ENCODE data around the gene XRCC3.

The XRCC3 gene

DNA sequence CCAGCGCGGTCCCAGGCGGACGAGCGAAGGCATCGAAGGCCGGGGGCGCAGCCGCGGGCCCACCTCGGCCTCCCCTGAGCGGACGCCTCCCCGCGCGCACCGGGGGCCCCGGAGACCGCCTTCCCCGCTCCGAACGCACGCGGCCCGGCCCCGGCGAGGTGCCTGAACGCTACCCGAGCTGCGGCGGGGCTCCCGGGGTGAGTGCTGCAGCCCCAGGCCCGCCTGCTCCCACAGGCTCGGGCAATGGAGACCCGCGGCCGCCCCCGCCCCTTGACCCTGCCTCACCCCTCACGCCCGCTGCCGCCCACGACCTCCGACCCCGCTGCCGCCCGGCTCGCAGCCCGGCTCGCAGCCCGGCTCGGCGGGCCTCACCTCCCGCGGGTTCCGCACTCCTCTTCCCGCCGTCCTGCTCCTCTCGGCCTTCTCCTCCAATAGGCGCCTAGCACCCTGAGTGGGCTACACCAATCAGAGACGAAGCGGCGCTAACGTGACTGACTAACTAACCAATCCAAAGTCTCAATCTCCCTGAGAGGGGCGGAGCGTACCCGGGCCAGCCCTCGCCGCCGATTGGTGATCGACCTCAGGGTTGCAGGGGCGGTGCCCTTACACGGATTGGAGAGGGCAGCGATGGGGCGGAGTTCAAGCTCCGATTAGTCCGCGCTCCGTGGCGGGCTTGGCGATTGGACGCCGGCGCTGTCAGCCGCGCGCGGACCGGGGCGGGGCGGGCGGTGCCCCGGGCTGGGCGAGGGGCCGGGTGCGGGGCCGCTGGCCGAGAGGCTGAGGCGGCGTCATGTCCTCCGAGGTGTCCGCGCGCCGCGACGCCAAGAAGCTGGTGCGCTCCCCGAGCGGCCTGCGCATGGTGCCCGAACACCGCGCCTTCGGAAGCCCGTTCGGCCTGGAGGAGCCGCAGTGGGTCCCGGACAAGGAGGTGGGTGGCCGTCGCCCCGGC, at the start of gene XRCC3, which contains the start of gene ZFYVE21:
Gene XRCC3 (minus strand): TSS at position 400 of the 949 bp plus-strand sequence. CDS start 4,364 bp downstream, outside the sequence.
Gene ZFYVE21 (plus strand): TSS at position 759 of the 949 bp plus-strand sequence. CDS start 32 bp downstream, at position 791.
- DNase-seq = peak; percentile 100

DNA sequence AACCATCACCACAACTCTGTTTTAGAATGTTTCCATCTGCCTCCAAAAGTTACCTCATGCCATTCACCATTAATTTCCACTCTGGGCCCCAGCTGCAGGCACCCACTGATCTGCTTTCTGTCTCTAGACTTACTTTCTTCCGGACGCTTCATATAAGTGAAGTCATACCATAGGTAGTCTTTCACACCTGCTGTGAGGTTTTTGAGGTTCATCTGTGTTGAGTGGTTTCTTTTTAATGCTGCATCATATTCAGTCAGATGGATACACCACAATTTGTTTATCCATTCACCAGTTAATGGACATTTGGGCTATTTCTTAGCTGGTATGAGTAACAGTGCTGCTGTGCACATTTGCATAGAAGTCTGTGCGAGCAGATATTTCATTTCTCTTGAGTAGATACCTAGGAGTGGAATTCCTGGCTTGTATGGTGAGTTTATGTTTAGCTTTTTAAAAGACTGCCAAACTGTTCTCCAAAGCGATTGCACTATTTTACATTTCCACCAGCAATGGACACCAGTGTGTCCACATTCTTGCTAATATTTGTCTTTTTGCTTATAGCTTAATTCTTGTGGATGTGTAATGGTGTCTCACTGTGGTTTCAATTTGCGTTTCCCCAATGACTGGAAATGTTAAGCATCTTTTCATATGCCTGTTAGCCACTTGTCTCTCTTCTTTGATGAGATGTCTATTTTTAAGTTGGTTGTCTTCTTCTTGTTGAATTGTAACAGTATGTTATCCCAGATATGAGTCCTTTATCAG, 48.7 kb upstream of the XRCC3 start:
- DNase-seq = no peak

DNA sequence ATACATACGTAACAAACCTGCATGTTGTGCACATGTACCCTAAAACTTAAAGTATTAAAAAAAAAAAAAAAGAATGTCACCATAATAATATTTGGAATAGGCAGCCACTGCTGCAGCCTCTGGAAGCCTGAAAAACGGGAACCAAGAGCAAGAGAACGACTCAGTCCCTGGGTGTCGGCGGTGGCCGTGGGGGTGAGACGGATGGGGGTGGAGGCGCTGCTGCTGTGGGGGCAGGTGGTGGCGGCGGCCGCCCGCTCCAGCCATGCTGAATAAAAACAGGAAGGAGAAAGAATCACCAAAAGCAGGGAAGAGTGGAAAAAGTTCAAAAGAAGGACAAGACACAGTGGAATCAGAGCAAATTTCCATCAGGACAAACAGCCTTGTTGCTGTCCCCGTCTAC, 47.3 kb upstream of the XRCC3 start:
- DNase-seq = no peak

DNA sequence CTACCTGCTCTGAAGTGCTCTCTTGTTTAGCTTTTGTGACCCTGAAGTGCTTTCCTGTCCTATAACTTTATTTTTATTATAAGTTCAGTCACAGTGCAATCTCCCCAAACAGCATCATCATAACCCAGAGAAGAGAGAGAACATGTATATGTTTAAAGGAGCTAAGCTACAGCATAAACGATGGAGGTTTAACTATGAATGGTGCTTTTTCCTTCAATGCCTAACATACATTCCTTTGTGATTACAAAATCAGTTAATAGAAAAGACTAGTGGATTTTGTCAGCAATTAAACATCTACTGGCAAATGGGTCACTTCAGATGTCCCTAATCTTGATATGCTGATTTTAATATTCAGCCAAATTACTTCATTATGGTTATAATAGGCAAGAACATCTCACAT, 46.8 kb upstream of the XRCC3 start:
- DNase-seq = no peak

DNA sequence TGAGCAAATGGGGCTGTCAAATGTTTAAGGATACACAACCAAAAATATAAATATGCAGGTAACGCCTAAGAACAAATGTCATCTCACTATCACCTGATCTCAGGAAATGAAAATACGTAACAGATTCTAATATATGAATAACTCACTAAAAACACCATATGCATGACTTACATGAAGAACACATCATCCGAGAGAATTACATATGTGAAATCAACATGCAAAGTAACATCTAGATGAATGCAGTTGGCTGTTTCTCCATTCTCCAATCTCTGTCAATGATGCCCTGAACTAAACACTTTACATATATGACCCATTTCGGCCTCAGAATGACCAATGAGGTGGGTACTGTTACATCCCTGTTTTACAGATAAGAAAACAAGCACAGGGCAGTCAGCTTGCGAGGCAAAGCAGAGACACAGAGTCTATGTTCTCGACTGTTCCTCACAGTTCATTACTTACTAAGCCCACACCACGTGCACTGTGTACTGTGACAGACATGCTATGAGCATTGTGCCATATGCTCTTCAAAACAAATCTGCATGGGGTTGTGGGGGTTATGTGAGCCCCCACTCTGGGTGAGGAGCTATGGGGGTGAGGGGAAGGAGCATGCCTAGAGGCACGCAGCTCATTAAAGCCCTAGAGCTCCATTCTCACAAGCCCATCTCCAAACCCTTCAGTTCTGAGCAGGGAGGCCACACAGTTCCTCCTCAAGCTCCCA, 43.0 kb upstream of the XRCC3 start:
- DNase-seq = no peak

DNA sequence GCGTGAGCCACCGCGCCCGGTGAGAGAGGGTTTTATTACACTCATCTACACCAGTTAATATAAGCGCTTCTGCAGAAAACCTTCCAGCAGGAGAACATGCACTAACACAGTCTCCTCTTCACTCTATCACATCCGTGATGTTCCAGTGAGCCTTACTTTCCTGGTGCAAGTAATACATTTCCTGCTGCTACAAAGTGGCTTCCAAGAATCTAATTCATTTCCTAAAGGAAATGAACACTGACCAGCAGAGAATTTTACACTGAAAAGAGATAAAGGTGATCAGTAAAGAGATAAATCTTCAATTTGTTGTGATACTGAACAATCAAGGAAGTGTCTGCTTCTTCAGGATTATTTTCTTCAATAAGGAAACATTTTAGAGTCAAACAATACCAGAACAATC, 39.8 kb upstream of the XRCC3 start:
- no peak for DNase-seq

- DNase-seq = no peak
These were observed 38.5 kb upstream of the XRCC3 start for GRCh38 chr14:103753774-103754173.

- no peak for DNase-seq
These were observed 34.6 kb upstream of the XRCC3 start for GRCh38 chr14:103749860-103750259.

DNA sequence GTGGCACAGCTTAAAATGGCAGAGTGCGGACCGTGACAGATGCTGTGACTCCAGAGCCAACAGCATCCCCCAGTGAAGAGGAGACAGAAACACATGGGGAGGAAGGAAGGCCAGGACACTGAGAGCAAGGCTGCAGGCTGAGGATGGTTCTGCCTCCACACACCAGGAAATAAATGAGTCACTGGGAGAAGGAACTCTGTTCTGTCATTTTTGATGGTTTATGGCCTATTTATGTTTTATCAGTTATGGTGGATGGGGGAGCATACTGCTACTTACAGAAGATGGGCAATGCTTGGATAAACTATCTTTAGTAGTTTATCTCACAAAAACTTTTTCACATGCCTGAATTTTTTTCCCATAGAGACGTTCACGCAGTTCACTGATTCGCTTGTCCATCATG, 34.2 kb upstream of the XRCC3 start:
- no peak for DNase-seq

DNA sequence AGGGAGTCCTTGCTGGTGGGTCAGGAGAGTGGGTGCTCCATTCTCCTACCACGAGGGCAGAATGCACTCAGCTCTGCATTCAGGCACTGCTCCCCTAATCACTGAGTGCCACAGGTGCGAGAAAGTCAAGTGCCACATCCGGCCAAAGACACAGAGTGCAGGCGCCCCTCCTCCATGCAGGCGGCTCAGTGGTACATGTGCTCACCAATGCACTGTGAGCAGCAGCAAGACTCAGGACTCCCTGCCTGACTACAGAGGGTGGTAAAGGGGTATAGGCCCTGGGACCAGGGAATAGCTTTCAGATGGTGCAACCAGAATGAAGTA, 33.2 kb upstream of the XRCC3 start:
- no peak for DNase-seq

DNA sequence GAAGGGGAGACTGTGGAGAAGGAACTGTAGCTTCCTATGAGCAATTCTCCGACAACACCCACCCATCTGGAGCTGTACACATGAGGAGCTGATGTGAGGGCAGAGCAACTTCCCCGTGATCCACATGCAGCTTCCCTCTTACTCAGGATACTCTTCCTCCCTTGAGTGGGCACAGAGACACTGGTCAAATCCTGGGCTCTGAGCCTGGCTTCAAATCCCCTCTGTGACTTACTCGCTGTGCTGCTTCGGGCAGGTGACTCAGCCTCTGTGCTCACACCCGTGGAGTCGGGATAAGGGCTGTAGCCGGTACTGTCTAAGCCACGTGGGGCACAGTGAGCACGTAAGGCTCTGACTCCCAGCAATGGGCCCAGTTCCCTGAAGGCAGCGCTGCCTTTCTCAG, 31.4 kb upstream of the XRCC3 start:
- no peak for DNase-seq

DNA sequence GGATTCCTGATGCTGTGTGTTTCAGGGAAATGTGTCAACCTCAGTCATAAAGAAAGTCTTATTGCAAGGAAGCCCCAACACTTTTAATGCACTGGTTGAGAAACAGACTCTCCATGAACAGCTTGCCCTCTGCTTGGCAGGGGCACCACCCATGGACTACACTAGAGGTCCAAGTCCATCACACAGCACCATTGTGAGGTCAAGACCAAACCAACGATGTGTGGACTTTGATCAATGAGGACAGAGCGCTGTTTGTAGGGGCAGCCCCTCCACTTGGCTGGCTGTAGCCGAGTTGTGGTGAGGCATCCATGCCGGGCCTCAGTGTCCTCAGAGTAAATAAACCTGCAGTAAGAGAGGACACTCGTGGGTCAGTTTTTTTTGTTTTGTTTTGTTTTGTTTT, 30.2 kb upstream of the XRCC3 start:
- no peak for DNase-seq

- DNase-seq = no peak
These were observed 29.6 kb upstream of the XRCC3 start for GRCh38 chr14:103744621-103745395.

GRCh38 chr14:103743691-103744090, 28.4 kb upstream of the XRCC3 start:
- no peak for DNase-seq

DNA sequence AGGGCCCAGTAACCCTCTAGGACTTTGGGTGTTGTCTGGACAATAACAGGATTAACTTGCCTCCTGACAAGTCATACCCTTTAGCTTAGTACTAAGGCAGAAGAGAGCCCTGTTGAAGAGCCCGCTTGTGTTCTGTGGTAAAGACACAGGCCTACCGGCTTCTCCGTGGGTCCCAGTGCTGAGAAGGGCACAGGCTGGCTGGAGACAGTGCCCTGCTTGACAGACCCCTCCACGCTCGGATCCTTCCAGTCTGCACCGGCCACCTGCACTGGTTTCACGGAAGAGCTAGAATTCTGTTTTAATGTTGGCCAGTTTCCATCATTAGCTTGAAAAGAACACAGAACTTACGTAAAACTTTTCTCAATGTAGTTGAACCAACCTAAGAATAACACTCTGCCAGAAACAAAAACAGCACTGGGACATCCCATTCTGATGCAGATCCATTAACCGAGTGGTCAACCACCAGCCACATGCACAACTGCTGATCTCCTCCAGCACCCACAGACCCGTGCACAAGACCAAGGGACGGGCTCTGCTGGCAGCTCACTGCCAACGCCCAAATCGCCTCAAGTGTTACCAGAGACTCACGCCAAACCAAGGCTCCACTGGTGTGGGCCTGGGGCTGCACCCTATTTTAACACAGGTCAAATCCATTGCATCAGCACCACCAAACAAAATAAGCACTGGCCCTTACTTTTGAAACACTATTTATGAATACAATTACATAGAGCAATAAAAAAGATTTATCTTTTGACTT, 27.4 kb upstream of the XRCC3 start:
- DNase-seq = no peak

DNA sequence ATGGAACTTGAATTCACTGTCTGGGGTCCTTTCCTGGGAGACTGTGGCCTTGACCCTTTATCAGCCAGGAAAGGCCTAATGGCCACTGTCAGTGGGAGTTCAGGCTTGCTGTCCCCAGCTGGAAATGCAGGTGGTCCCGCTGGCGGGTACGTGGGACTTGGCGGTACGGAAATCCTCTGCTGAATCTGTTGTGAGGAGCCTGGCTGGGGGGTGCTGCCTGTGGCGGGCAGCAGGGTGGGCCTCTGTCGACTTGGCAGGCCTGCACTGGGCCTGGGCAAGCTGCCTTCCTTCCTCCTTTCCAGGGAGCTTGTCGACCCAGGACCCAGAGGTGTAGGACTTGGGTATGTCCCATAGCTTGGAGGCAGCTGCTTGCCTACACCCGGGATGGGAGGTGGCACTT, 26.6 kb upstream of the XRCC3 start:
- DNase-seq = no peak

- DNase-seq = no peak
These were observed 25.9 kb upstream of the XRCC3 start for GRCh38 chr14:103740991-103741689.

GRCh38 chr14:103739793-103740501, 24.7 kb upstream of the XRCC3 start:
- DNase-seq = no peak

- no peak for DNase-seq
These were observed 24.2 kb upstream of the XRCC3 start for GRCh38 chr14:103739466-103739792.

DNA sequence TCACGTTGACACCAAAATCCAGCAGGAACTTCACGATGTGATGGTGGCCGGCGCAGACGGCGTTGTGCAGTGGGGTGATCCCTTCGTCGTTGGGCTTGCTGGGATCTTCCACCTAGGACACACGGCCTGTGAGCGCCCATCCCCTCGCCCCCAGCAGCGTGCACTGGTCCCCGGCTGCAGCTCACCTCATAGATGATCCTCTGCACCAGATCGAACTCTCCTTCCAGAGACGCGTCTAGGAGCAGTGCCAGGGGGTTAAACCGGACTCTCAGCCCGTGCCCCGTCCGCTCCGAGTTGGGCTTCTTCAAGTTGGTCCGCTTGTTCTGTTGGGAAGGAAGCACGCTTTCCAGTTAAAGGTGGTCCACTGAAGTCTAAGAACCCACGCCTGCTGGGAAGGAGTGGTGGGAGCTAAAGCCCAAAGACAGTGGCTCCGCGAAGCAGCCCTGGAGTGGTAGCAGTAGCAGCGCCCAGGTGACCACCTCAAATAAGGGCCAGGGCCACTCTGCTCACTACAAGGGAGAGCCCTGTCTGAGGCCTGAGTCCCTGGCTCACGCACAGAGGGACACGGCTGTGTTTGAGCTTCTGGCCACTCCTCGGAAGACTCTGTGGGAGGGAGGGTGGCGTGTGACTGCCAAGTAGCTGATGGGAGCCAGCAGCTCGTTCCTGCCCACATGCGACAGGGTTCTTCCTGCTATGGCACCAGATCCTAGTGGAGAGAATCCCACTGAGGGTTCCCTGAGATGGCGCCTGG, 23.6 kb upstream of the XRCC3 start:
- no peak for DNase-seq

Measured in NCI-H1694 (cell line).